Measurements from ENCODE around the gene OXGR1. TPM values are rescaled to one million over a fixed set of nuclear protein-coding genes. Genes with fewer than 3 reads are reported as not detected.

OXGR1 gene
- total RNA-seq, 2 experiments from 2014 or later, result not detected

GRCh38 chr13:96948127-96948526 is 46.1 kb downstream of the OXGR1 start:
- no peak overlapping the region for H3K4me3 Mint-ChIP-seq
- Histone ChIP-seq H3K27me3 (ENCODE audit: control insufficient read depth in 1 of 2, insufficient read depth in 2 of 2, low read length in 2 of 2) (peaks cover 0 to 3% of the 10 kb centered on the region in 2 experiments), H3K4me1 (ENCODE audit: insufficient read depth, low read length) (no peaks in the 10 kb centered on the region), H3K4me3 (ENCODE audit: low read length) (no peak overlapping the region), H3K9me3 (ENCODE audit: control insufficient read depth in 1 of 2, insufficient read depth in 1 of 2, low read length in 2 of 2) (peaks cover 0 to 16% of the 10 kb centered on the region in 2 experiments), H3K27ac (ENCODE audit: low read depth in 1 of 2, low read length in 2 of 2) (no peak overlapping the region), H3K36me3 (ENCODE audit: insufficient read depth, low read length) (no peaks in the 10 kb centered on the region)
- H3K27me3 Mint-ChIP-seq, result no peaks in the 10 kb centered on the region
- intact Hi-C loops (cut with DNase I, micrococcal nuclease), result no loop called here
- H3K9me3 Mint-ChIP-seq, result no peaks in the 10 kb centered on the region
- ATAC-seq (ENCODE audit: poor library complexity) (no peak), DNase-seq (no peak)
- ChIA-PET POLR2A (no interaction called here), CTCF (no interaction called here)
- no peak overlapping the region for H3K27ac Mint-ChIP-seq
- TF ChIP-seq CTCF (IDR thresholded peaks at IDR 0.05), result no peak
- no peaks in the 10 kb centered on the region for H3K36me3 Mint-ChIP-seq (ENCODE audit: low read depth)
- no peaks in the 10 kb centered on the region for H3K4me1 Mint-ChIP-seq (ENCODE audit: low read depth)

GRCh38 chr13:96947343-96947910 is 46.8 kb downstream of the OXGR1 start:
- Histone ChIP-seq H3K36me3 (ENCODE audit: insufficient read depth, low read length) (no peaks in the 10 kb centered on the region), H3K27ac (ENCODE audit: low read depth in 1 of 2, low read length in 2 of 2) (no peak overlapping the region), H3K27me3 (ENCODE audit: control insufficient read depth in 1 of 2, insufficient read depth in 2 of 2, low read length in 2 of 2) (peaks cover 0 to 3% of the 10 kb centered on the region in 2 experiments), H3K4me3 (ENCODE audit: low read length) (no peak overlapping the region), H3K9me3 (ENCODE audit: control insufficient read depth in 1 of 2, insufficient read depth in 1 of 2, low read length in 2 of 2) (peaks cover 0 to 16% of the 10 kb centered on the region in 2 experiments), H3K4me1 (ENCODE audit: insufficient read depth, low read length) (no peaks in the 10 kb centered on the region)
- DNase-seq, result no peak
- intact Hi-C loops (cut with DNase I, micrococcal nuclease), result no loop called here
- no peak for ATAC-seq (ENCODE audit: poor library complexity)
- Mint-ChIP-seq H3K27ac (no peak overlapping the region), H3K27me3 (no peaks in the 10 kb centered on the region), H3K9me3 (no peaks in the 10 kb centered on the region), H3K4me3 (no peak overlapping the region), H3K4me1 (ENCODE audit: low read depth) (no peaks in the 10 kb centered on the region), H3K36me3 (ENCODE audit: low read depth) (no peaks in the 10 kb centered on the region)
- ChIA-PET CTCF (no interaction called here), POLR2A (no interaction called here)
- no peak for TF ChIP-seq CTCF (IDR thresholded peaks at IDR 0.05)

- no peaks in the 10 kb centered on the region for H3K27me3 Mint-ChIP-seq
- no peaks in the 10 kb centered on the region for H3K36me3 ChIP-seq (ENCODE audit: insufficient read depth, low read length)
- H3K27ac Mint-ChIP-seq, result no peak overlapping the region
- no peak overlapping the region for H3K4me3 ChIP-seq (ENCODE audit: low read length)
- no peaks in the 10 kb centered on the region for H3K36me3 Mint-ChIP-seq (ENCODE audit: low read depth)
- POLR2A ChIA-PET, result no interaction called here
- no peaks in the 10 kb centered on the region for H3K4me1 Mint-ChIP-seq (ENCODE audit: low read depth)
- CTCF ChIA-PET, result no interaction called here
- no peak for TF ChIP-seq CTCF (IDR thresholded peaks at IDR 0.05)
- H3K9me3 ChIP-seq (ENCODE audit: control insufficient read depth in 1 of 2, insufficient read depth in 1 of 2, low read length in 2 of 2), result peaks cover 0 to 16% of the 10 kb centered on the region in 2 experiments
- H3K4me3 Mint-ChIP-seq, result no peak overlapping the region
- H3K27ac ChIP-seq (ENCODE audit: low read depth in 1 of 2, low read length in 2 of 2), result no peak overlapping the region
- DNase-seq, result no peak
- intact Hi-C loops (cut with DNase I, micrococcal nuclease), result no loop called here
- no peaks in the 10 kb centered on the region for H3K27me3 ChIP-seq (ENCODE audit: control insufficient read depth in 1 of 2, insufficient read depth in 2 of 2, low read length in 2 of 2)
- H3K4me1 ChIP-seq (ENCODE audit: insufficient read depth, low read length), result no peaks in the 10 kb centered on the region
- ATAC-seq (ENCODE audit: poor library complexity), result no peak
- H3K9me3 Mint-ChIP-seq, result no peaks in the 10 kb centered on the region
These were observed 47.5 kb downstream of the OXGR1 start for GRCh38 chr13:96946709-96947311.
